HCT116 (cell line): Measurements from ENCODE around the gene UBE2Q2.

ENCODE experiments used
- ATF3 ChIP-seq: IDR thresholded peaks from 2 replicates; pipeline ENCODE4 v1.6.1; 2012
- CTCF ChIP-seq, 3 experiments: fragments of 200-600 bp in 1 of 3; sonication (generic) in 1 of 3; IDR thresholded peaks in 2 of 3; conservative IDR thresholded peaks in 1 of 3; 2 replicates each; pipeline ENCODE4 v1.5.1; 2012 to 2017; ENCODE audit warnings: low read depth in 2 of 3, low read length in 2 of 3, antibody characterized with exemption in 1 of 3, borderline replicate concordance in 1 of 3, control low read depth in 1 of 3, mild to moderate bottlenecking in 1 of 3, mixed read lengths in 1 of 3, mixed run types in 1 of 3, moderate library complexity in 1 of 3; ENCODE audit not compliant: insufficient read depth in 1 of 3
- EGR1 ChIP-seq: IDR thresholded peaks from 2 replicates; pipeline ENCODE4 v1.6.1; 2012; ENCODE audit warnings: low read depth
- EZH2 ChIP-seq: fragments of 200-600 bp; sonication (generic); IDR thresholded peaks from 2 replicates; pipeline ENCODE4 v1.6.1; 2017; ENCODE audit warnings: antibody characterized with exemption, mixed run types
- EZH2phosphoT487 ChIP-seq: fragments of 200-600 bp; IDR thresholded peaks from 2 replicates; pipeline ENCODE4 v1.6.1; 2018; ENCODE audit warnings: antibody characterized with exemption, borderline replicate concordance
- JUND ChIP-seq: IDR thresholded peaks from 2 replicates; pipeline ENCODE4 v1.6.1; 2012
- POLR2A ChIP-seq: IDR thresholded peaks from 2 replicates; pipeline ENCODE4 v1.7.0; 2011; ENCODE audit warnings: borderline replicate concordance; ENCODE audit not compliant: insufficient read depth, insufficient read length; ENCODE audit errors: extremely low read depth
- POLR2AphosphoS5 ChIP-seq: IDR thresholded peaks from 2 replicates; pipeline ENCODE4 v1.6.1; 2011; ENCODE audit warnings: mild to moderate bottlenecking, low read depth, low read length, moderate library complexity
- REST ChIP-seq: IDR thresholded peaks from 2 replicates; pipeline ENCODE4 v1.6.1; 2012; ENCODE audit warnings: low read depth
- SIN3A ChIP-seq: IDR thresholded peaks from 2 replicates; pipeline ENCODE4 v1.6.1; 2012; ENCODE audit warnings: low read depth
- SP1 ChIP-seq: IDR thresholded peaks from 2 replicates; pipeline ENCODE4 v1.6.1; 2012; ENCODE audit warnings: low read depth
- TCF7L2 ChIP-seq: IDR thresholded peaks from 2 replicates; pipeline ENCODE4 v1.7.0; 2011; ENCODE audit warnings: borderline replicate concordance, inconsistent platforms; ENCODE audit not compliant: insufficient read depth, insufficient read length; ENCODE audit errors: extremely low read depth
- YY1 ChIP-seq: IDR thresholded peaks from 2 replicates; pipeline ENCODE4 v1.6.1; 2011; ENCODE audit warnings: low read length, low read depth, moderate library complexity, mild to moderate bottlenecking; ENCODE audit not compliant: insufficient replicate concordance; ENCODE audit errors: extremely low read depth
- ZNF274 ChIP-seq: fragments of 200-500 bp; sonication (Bioruptor generic); IDR thresholded peaks from 2 replicates; pipeline ENCODE4 v1.6.1; 2014; ENCODE audit warnings: mild to moderate bottlenecking, low read depth, low read length, inconsistent platforms

GRCh38 chr15:75832114-75832513, 11.1 kb upstream of the UBE2Q2 start:
- TF ChIP-seq YY1: no peak
- no peak for TF ChIP-seq TCF7L2
- no peak for TF ChIP-seq JUND
- TF ChIP-seq CTCF (IDR thresholded peaks at IDR 0.05 in 2 of 3, conservative IDR thresholded peaks at IDR 0.05 in 1 of 3; ENCODE audit: borderline replicate concordance in 1 of 3, insufficient read depth in 1 of 3, low read depth in 2 of 3, low read length in 2 of 3): no peak
- TF ChIP-seq ZNF274: no peak
- no peak for TF ChIP-seq POLR2A
- no peak for TF ChIP-seq EZH2
- no peak for TF ChIP-seq EZH2phosphoT487
- no peak for TF ChIP-seq POLR2AphosphoS5
- TF ChIP-seq REST: no peak
- no peak for TF ChIP-seq EGR1
- no peak for TF ChIP-seq SIN3A
- no peak for TF ChIP-seq SP1
- TF ChIP-seq ATF3: no peak
